ENCODE data around the gene ARPC1B.
"Not testable (repeated sequence)": the region's sequence is repeated elsewhere in the genome, so short reads cannot be mapped to it uniquely, and the experiment has no call there.

The ARPC1B gene

DNA sequence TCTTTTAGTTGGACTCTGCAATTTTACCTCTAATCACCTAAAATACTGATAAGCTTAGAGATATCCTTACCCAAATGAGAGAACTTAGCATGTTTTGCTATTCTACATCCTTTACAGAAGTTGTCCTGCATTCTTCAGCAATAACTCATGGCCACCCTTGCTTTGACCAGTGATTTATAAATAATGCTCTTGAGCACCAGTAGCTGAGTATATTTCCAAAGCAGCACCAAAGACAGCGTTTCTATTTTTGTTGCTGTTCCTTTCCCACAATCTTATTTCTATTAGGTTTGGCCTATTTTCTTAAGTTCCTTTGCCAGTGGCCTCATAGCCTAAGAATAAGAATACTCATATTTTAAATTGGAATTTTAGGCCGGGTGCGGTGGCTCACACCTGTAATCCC lies 33.9 kb upstream of the ARPC1B start:
- Histone ChIP-seq H4K91ac (ENCODE audit: low read depth, low read length, poor library complexity) (no peak overlapping the region), H2BK15ac (ENCODE audit: low read length) (no peak overlapping the region), H2BK5ac (ENCODE audit: low read length) (no peak overlapping the region), H3K4me1 (ENCODE audit: control insufficient read depth in 2 of 2, insufficient read depth in 1 of 2, low read depth in 1 of 2, low read length in 2 of 2) (no peaks in the 10 kb centered on the region), H3K79me1 (ENCODE audit: low read depth, low read length) (peaks cover 2% of the 10 kb centered on the region), H3K4me2 (ENCODE audit: insufficient read depth, low read length, poor library complexity, severe bottlenecking) (no peak overlapping the region), H3K14ac (ENCODE audit: low read length) (no peak overlapping the region), H2AFZ (ENCODE audit: low read length) (no peak overlapping the region), H2BK12ac (ENCODE audit: low read length) (no peak overlapping the region), H2BK120ac (ENCODE audit: low read depth, low read length) (no peak overlapping the region), H3K18ac (ENCODE audit: low read length) (no peak overlapping the region), H2AK5ac (ENCODE audit: low read depth, low read length) (no peak overlapping the region), H3K9ac (ENCODE audit: low read depth, low read length, poor library complexity) (no peak overlapping the region), H3K27ac (replicated peaks; ENCODE audit: low read length) (no peak overlapping the region), H3K27me3 (ENCODE audit: control insufficient read depth in 3 of 3, insufficient read depth in 3 of 3, low read depth in 1 of 3, low read length in 3 of 3) (no peaks in the 10 kb centered on the region), H4K8ac (ENCODE audit: low read depth, low read length) (no peak overlapping the region), H3K4ac (ENCODE audit: low read length) (no peak overlapping the region), H3K4me3 (ENCODE audit: low read length in 2 of 2) (no peak overlapping the region), H3K23ac (ENCODE audit: low read depth, low read length, poor library complexity) (no peak overlapping the region), H3K36me3 (replicated peaks in 1 of 2; ENCODE audit: control insufficient read depth in 2 of 2, insufficient read depth in 2 of 2, low read length in 2 of 2) (peaks cover 19 to 93% of the 10 kb centered on the region in 2 donors), H3K9me3 (replicated peaks in 1 of 2; ENCODE audit: control insufficient read depth in 2 of 2, insufficient read depth in 1 of 2, low read depth in 1 of 2, low read length in 2 of 2) (no peaks in the 10 kb centered on the region)
- no peak for DNase-seq (ENCODE audit: low spot score)
- no CpG with 5 or more reads among the region's 3 CpGs for WGBS, 2 donors (ENCODE audit: extremely low coverage in 2 of 2, insufficient read length in 2 of 2, insufficient replicate concordance in 1 of 2)

GRCh38 chr7:99344061-99344647 lies 30.4 kb upstream of the ARPC1B start:
- Histone ChIP-seq H3K4me1 (ENCODE audit: control insufficient read depth in 2 of 2, insufficient read depth in 1 of 2, low read depth in 1 of 2, low read length in 2 of 2) (no peaks in the 10 kb centered on the region), H2BK15ac (ENCODE audit: low read length) (no peak overlapping the region), H2BK5ac (ENCODE audit: low read length) (no peak overlapping the region), H3K36me3 (replicated peaks in 1 of 2; ENCODE audit: control insufficient read depth in 2 of 2, insufficient read depth in 2 of 2, low read length in 2 of 2) (peaks cover 20 to 93% of the 10 kb centered on the region in 2 donors), H3K9me3 (replicated peaks in 1 of 2; ENCODE audit: control insufficient read depth in 2 of 2, insufficient read depth in 1 of 2, low read depth in 1 of 2, low read length in 2 of 2) (no peaks in the 10 kb centered on the region), H3K14ac (ENCODE audit: low read length) (no peak overlapping the region), H3K27me3 (ENCODE audit: control insufficient read depth in 3 of 3, insufficient read depth in 3 of 3, low read depth in 1 of 3, low read length in 3 of 3) (no peaks in the 10 kb centered on the region), H2BK12ac (ENCODE audit: low read length) (no peak overlapping the region), H3K4ac (ENCODE audit: low read length) (no peak overlapping the region), H3K9ac (ENCODE audit: low read depth, low read length, poor library complexity) (no peak overlapping the region), H3K27ac (replicated peaks; ENCODE audit: low read length) (no peak overlapping the region), H3K79me1 (ENCODE audit: low read depth, low read length) (peaks cover 1% of the 10 kb centered on the region), H4K8ac (ENCODE audit: low read depth, low read length) (no peak overlapping the region), H3K18ac (ENCODE audit: low read length) (no peak overlapping the region), H2AK5ac (ENCODE audit: low read depth, low read length) (no peak overlapping the region), H3K4me2 (ENCODE audit: insufficient read depth, low read length, poor library complexity, severe bottlenecking) (no peak overlapping the region), H4K91ac (ENCODE audit: low read depth, low read length, poor library complexity) (no peak overlapping the region), H3K23ac (ENCODE audit: low read depth, low read length, poor library complexity) (no peak overlapping the region), H2BK120ac (ENCODE audit: low read depth, low read length) (no peak overlapping the region), H3K4me3 (ENCODE audit: low read length in 2 of 2) (no peak overlapping the region), H2AFZ (ENCODE audit: low read length) (no peak overlapping the region)
- no peak for DNase-seq (ENCODE audit: low spot score)
- WGBS, 2 donors (ENCODE audit: extremely low coverage in 2 of 2, insufficient read length in 2 of 2, insufficient replicate concordance in 1 of 2) = no CpG with 5 or more reads among the region's 13 CpGs

GRCh38 chr7:99350641-99351040 lies 23.9 kb upstream of the ARPC1B start:
- not testable (repeated sequence) for H2BK5ac ChIP-seq (ENCODE audit: low read length); H3K4me2 ChIP-seq (ENCODE audit: insufficient read depth, low read length, poor library complexity, severe bottlenecking); H3K4me3 ChIP-seq (ENCODE audit: low read length in 2 of 2); H3K14ac ChIP-seq (ENCODE audit: low read length); H3K9me3 ChIP-seq (replicated peaks in 1 of 2; ENCODE audit: control insufficient read depth in 2 of 2, insufficient read depth in 1 of 2, low read depth in 1 of 2, low read length in 2 of 2); H3K27ac ChIP-seq (replicated peaks; ENCODE audit: low read length); H3K9ac ChIP-seq (ENCODE audit: low read depth, low read length, poor library complexity); H2AFZ ChIP-seq (ENCODE audit: low read length); H2BK120ac ChIP-seq (ENCODE audit: low read depth, low read length); H3K4me1 ChIP-seq (ENCODE audit: control insufficient read depth in 2 of 2, insufficient read depth in 1 of 2, low read depth in 1 of 2, low read length in 2 of 2); H4K91ac ChIP-seq (ENCODE audit: low read depth, low read length, poor library complexity); DNase-seq (ENCODE audit: low spot score); H3K4ac ChIP-seq (ENCODE audit: low read length); H2BK15ac ChIP-seq (ENCODE audit: low read length); H3K27me3 ChIP-seq (ENCODE audit: control insufficient read depth in 3 of 3, insufficient read depth in 3 of 3, low read depth in 1 of 3, low read length in 3 of 3); H2BK12ac ChIP-seq (ENCODE audit: low read length); H2AK5ac ChIP-seq (ENCODE audit: low read depth, low read length); H3K18ac ChIP-seq (ENCODE audit: low read length); H4K8ac ChIP-seq (ENCODE audit: low read depth, low read length); H3K23ac ChIP-seq (ENCODE audit: low read depth, low read length, poor library complexity); H3K79me1 ChIP-seq (ENCODE audit: low read depth, low read length)
- H3K36me3 ChIP-seq (replicated peaks in 1 of 2; ENCODE audit: control insufficient read depth in 2 of 2, insufficient read depth in 2 of 2, low read length in 2 of 2) = peaks cover 21 to 86% of the 10 kb centered on the region in 2 donors
- no CpG with 5 or more reads among the region's 3 CpGs for WGBS, 2 donors (ENCODE audit: extremely low coverage in 2 of 2, insufficient read length in 2 of 2, insufficient replicate concordance in 1 of 2)

- H2AFZ ChIP-seq (ENCODE audit: low read length) = no peak overlapping the region
- no CpG with 5 or more reads among the region's 5 CpGs for WGBS, 2 donors (ENCODE audit: extremely low coverage in 2 of 2, insufficient read length in 2 of 2, insufficient replicate concordance in 1 of 2)
Measured at GRCh38 chr7:99352247-99352646, 22.3 kb upstream of the ARPC1B start.

More at GRCh38 chr7:99352247-99352646, 22.3 kb upstream of the ARPC1B start:
- no peak overlapping the region for H3K27ac ChIP-seq (replicated peaks; ENCODE audit: low read length)
- no peak overlapping the region for H3K23ac ChIP-seq (ENCODE audit: low read depth, low read length, poor library complexity)
- no peak overlapping the region for H3K4me2 ChIP-seq (ENCODE audit: insufficient read depth, low read length, poor library complexity, severe bottlenecking)
- no peak overlapping the region for H3K9ac ChIP-seq (ENCODE audit: low read depth, low read length, poor library complexity)
- no peak overlapping the region for H4K91ac ChIP-seq (ENCODE audit: low read depth, low read length, poor library complexity)
- no peaks in the 10 kb centered on the region for H3K9me3 ChIP-seq (replicated peaks in 1 of 2; ENCODE audit: control insufficient read depth in 2 of 2, insufficient read depth in 1 of 2, low read depth in 1 of 2, low read length in 2 of 2)
- no peak for DNase-seq (ENCODE audit: low spot score)
- no peaks in the 10 kb centered on the region for H3K79me1 ChIP-seq (ENCODE audit: low read depth, low read length)
- H3K4me1 ChIP-seq (ENCODE audit: control insufficient read depth in 2 of 2, insufficient read depth in 1 of 2, low read depth in 1 of 2, low read length in 2 of 2) = no peaks in the 10 kb centered on the region
- H3K14ac ChIP-seq (ENCODE audit: low read length) = no peak overlapping the region
- H2BK12ac ChIP-seq (ENCODE audit: low read length) = no peak overlapping the region
- no peak overlapping the region for H2BK120ac ChIP-seq (ENCODE audit: low read depth, low read length)
- H3K18ac ChIP-seq (ENCODE audit: low read length) = no peak overlapping the region
- no peak overlapping the region for H3K4me3 ChIP-seq (ENCODE audit: low read length in 2 of 2)
- no peak overlapping the region for H2AK5ac ChIP-seq (ENCODE audit: low read depth, low read length)
- H3K27me3 ChIP-seq (ENCODE audit: control insufficient read depth in 3 of 3, insufficient read depth in 3 of 3, low read depth in 1 of 3, low read length in 3 of 3) = no peaks in the 10 kb centered on the region
- no peak overlapping the region for H3K4ac ChIP-seq (ENCODE audit: low read length)
- H2BK15ac ChIP-seq (ENCODE audit: low read length) = no peak overlapping the region
- no peak overlapping the region for H2BK5ac ChIP-seq (ENCODE audit: low read length)
- no peak overlapping the region for H4K8ac ChIP-seq (ENCODE audit: low read depth, low read length)
- peaks cover 21 to 82% of the 10 kb centered on the region in 2 donors for H3K36me3 ChIP-seq (replicated peaks in 1 of 2; ENCODE audit: control insufficient read depth in 2 of 2, insufficient read depth in 2 of 2, low read length in 2 of 2)
